Fibroblast of mammary gland (primary cell): ENCODE results near the gene SEZ6L.

Experiments used
- DNase-seq: peaks from one replicate; pipeline ENCODE4 v3.0.0-alpha.2; 2010; ENCODE audit warnings: low read depth
- H3K4me3 ChIP-seq: 2 replicates; pipeline ENCODE4 v1.5.1; 2011; ENCODE audit warnings: low read depth, mild to moderate bottlenecking, low read length, moderate library complexity; ENCODE audit not compliant: control insufficient read depth
- CTCF ChIP-seq: conservative IDR thresholded peaks from 2 replicates; pipeline ENCODE4 v1.5.1; 2011; ENCODE audit warnings: low read depth, low read length, inconsistent platforms; ENCODE audit not compliant: control insufficient read depth, insufficient read depth

Gene SEZ6L

GRCh38 chr22:26194313-26194712 is 25.1 kb downstream of the SEZ6L start:
- H3K4me3 ChIP-seq: no peak overlapping the region
- no peak for DNase-seq
- TF ChIP-seq CTCF: no peak

DNA sequence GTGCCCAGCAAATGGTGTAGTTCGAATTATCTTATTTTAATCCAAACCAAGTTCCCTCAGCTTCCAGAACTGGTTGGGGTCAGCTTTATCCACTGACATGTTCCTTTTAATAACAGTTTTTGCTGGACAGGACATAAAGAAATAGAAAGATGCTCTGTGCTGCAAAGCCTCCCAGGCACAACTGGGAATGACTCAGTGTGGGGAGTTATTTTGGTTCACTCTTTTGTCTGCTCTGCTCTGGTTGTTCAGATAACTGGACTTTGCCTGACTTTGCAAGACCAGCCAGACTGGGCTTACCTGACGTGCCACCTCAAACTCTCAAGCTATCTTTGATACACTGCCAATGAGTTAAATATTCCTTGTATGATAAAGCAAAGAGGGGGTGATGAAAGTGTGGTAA is 25.6 kb downstream of the SEZ6L start:
- TF ChIP-seq CTCF: no peak
- no peak overlapping the region for H3K4me3 ChIP-seq
- DNase-seq: no peak

- no peak overlapping the region for H3K4me3 ChIP-seq
- no peak for TF ChIP-seq CTCF
- DNase-seq: no peak
Observed at GRCh38 chr22:26196657-26197056, 27.4 kb downstream of the SEZ6L start.

DNA sequence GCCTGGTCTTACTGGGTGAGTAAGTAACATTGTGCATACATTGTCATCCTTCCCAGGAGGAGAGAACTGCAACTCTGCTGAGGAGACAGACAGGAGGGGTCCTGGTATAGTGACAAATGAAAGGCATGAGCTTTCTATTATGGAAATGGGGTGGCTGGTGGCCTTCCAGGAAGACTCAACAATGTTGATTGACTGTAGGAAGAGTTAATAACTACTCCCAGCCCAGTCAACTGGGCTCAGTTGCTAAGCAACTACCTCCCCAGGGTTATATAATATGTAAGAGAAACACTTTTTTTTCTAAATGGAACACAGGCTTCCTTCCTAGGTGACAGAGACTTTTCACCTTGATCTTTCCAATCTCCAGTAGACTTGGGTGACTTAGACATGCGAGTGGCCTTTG is 28.2 kb downstream of the SEZ6L start:
- no peak for DNase-seq
- H3K4me3 ChIP-seq: no peak overlapping the region
- TF ChIP-seq CTCF: no peak

GRCh38 chr22:26199665-26200064 is 30.4 kb downstream of the SEZ6L start:
- H3K4me3 ChIP-seq: no peak overlapping the region
- DNase-seq: no peak
- no peak for TF ChIP-seq CTCF

GRCh38 chr22:26202280-26202924 is 33.1 kb downstream of the SEZ6L start:
- no peak overlapping the region for H3K4me3 ChIP-seq
- no peak for DNase-seq
- TF ChIP-seq CTCF: no peak

DNA sequence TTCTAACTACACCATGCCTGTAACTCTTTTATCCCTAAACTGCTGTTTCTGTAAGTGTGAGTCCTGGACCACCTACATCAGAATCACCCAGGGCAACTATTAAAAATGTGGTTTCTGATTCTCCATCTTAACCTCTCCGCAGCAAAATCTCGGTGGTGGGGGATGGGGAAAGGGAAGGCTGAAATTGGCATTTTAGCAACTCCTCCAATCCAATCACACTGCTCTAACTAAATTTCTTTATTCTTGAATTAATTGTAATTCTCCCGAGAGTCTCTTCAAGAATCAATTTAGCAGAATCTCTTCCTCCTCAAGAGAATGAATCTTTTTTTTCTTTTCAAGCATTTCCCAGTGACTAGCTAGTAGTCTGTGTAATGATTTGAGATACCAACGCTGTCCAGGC is 36.2 kb downstream of the SEZ6L start:
- H3K4me3 ChIP-seq: no peak overlapping the region
- no peak for DNase-seq
- no peak for TF ChIP-seq CTCF
